BJ (cell line): ENCODE measurements around the gene POLR3H. TPM values are rescaled to one million over a fixed set of nuclear protein-coding genes. Genes with fewer than 3 reads are reported as not detected.

Source experiments
- polyA plus RNA-seq: library from polyadenylated mRNA; depleted of rRNA; stranded (reverse); fragments of >200 nt; gene quantifications from 2 replicates; pipeline ENCODE4 v1.2.3, GENCODE V29; 2011; rRNA removed

Gene POLR3H
- polyA plus RNA-seq, 1 experiment = 52.5 TPM

Other genes with a start within 250 kb of the POLR3H start
- gene ZC3H7B, start 242.9 kb downstream of the POLR3H start, polyA plus RNA-seq = 39.9 and 59.4 TPM in 2 replicates
- gene TEF, start 162.5 kb downstream of the POLR3H start, polyA plus RNA-seq = 21.0 and 28.7 TPM in 2 replicates
- gene TOB2, start 97.7 kb downstream of the POLR3H start, polyA plus RNA-seq = 16.6 and 24.3 TPM in 2 replicates
- gene PHF5A, start 75.8 kb downstream of the POLR3H start, polyA plus RNA-seq = 44.3 and 57.9 TPM in 2 replicates
- gene ACO2, start 75.4 kb downstream of the POLR3H start, polyA plus RNA-seq = 20.5 and 60.5 TPM in 2 replicates
- 7.1 and 14.0 TPM in 2 replicates for gene CSDC2, start 16.5 kb upstream of the POLR3H start, polyA plus RNA-seq
- gene PMM1, start 45.4 kb upstream of the POLR3H start, polyA plus RNA-seq = 70.7 and 109 TPM in 2 replicates
- gene DESI1, start 76.6 kb upstream of the POLR3H start, polyA plus RNA-seq = 33.3 and 35.7 TPM in 2 replicates
- 105 and 137 TPM in 2 replicates for gene XRCC6, start 76.8 kb upstream of the POLR3H start, polyA plus RNA-seq
- gene SNU13, start 144.4 kb upstream of the POLR3H start, polyA plus RNA-seq = 288 and 327 TPM in 2 replicates
- 3.2 and 3.8 TPM in 2 replicates for gene MEI1, start 155.0 kb upstream of the POLR3H start, polyA plus RNA-seq